GM21528 (cell line): Measurements from ENCODE around the gene MACROD1.

ENCODE experiments used
- ATAC-seq: cut with Tn5 transposase; IDR thresholded peaks from one replicate; pipeline ENCODE4 v1.9.1; 2021; ENCODE audit warnings: mild to moderate bottlenecking, moderate library complexity; ENCODE audit not compliant: unreplicated experiment, low FRiP score

MACROD1 gene

DNA sequence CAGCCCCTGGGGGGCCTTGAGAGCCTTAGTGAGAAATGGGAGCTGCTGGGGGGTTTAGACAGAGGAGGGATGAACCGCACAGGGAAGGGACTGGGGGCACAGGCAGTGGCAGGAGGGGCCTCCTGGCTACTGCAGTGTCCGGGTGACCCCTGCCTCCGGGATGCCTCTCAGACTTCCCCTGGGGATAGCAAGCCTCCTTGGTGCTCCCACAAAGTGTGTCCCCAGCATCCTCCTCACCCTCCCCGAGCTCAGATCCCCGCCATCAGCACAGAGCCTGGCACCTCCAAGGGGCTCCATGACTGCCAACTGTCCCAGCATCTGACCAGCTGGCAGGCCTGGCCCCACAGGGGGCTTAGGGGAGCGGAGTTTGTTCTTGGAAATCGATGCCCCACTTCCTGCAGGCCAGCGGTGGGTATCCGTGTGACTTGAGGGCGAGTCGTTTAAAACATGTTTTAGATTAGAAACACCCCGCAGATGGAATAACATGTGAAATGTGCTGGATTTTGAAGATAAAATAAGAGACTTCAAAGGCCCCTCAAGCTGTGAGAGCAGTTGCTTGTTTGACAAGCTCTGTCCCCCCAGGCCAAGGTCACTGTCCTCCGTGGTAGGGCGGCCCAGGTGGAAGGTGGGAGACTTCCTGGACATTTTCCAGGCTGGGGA, 143.7 kb downstream of the MACROD1 start:
- ATAC-seq = no peak

DNA sequence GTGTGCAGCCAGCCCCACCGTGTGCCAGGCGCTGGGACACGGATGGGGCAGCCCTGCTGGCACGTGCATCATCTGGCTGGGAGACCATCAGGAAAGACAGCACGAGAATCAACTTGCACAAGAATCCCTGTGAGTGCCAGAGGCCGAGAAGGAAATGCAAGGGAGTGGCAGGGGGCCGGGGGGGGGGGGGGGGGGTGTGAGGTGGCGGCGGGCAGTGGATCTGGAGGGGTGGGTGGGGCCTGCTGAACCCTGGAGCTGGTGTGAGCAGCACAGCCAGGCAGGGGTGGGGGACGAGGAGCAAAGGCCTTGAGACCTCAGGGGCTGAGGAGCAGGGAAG, 144.2 kb downstream of the MACROD1 start:
- ATAC-seq = no peak

DNA sequence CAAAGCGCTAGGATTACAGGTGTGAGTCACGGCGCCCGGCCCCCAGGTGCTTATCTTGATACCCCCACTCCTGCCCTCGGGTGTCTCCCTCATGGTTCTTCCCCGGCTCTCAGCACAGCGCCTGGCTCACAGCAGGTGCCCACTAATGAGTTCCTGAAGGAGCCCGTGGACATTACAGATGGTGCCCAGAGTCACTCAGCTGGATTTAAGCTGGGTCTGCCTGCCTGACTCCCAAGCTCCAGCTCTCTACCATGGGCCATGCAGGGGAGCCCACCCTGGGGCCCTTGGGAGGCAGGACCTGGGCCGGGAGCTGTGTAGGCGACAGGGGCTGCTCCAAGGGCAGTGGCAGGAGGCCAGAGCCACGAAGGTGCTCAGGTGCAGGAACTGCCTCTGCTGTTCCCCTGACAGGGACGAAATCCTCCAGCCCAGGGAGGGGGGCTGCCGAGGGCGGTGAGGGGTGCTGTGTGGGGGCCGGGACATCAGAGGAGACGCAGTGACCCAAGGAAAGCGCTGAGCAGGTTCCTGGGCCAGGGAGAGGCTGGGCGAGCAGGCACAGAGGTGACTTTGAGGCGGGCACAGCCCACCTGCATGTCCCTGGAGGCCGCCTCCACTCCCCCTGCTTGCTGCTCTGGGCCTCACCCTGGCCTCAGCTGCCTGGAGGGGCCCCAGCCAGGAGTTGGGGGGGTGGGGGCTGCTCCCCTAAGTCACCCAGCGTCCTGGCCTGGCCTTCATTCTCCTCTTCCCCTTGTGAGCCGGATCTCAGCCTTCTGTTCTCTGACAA, 144.7 kb downstream of the MACROD1 start:
- no peak for ATAC-seq

DNA sequence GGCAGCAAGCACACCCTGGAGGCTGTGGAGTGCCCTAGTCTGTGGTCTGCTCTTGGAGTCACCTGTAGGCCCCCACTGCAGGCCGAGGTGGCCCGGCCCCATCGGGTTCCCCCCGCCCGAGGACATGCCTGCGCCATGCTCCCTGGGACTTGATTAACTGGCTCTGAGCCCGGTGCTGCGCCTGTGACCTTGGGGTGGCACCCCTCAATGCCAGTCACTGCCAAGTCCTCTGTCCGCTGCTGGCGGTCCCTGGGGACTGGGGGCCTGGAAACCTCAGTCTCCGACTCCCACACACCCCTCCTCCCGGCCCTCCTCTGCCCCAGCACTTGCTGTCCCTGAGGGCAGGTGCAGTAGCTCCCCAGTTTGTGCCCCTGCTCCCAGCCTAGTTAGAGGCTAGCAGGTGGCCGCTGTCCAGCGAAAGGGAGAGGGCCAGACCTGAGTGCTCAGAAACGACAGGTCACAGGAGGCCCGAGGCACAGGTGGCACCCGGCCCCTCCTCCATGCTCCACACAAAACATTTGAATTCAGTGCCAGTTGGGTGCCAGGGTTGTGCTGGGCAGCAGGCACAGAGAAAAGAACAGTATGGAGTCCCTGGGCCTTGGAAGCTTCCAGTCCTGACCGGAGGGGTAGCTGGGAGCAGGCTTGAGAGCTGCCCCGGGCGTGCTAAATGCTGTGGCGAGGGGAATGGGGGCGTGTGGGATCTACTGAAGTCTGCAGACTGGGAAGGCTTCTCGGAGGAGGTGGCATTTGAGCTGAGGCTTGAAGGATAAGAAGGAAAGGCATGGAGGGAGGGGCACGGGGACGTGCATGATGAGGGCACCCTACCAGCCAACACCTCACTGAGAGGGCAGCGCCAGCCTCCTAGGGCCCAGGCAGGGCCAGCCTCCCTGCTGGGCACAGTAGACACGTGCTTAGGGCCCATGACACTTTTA, 146.5 kb downstream of the MACROD1 start:
- ATAC-seq = no peak

DNA sequence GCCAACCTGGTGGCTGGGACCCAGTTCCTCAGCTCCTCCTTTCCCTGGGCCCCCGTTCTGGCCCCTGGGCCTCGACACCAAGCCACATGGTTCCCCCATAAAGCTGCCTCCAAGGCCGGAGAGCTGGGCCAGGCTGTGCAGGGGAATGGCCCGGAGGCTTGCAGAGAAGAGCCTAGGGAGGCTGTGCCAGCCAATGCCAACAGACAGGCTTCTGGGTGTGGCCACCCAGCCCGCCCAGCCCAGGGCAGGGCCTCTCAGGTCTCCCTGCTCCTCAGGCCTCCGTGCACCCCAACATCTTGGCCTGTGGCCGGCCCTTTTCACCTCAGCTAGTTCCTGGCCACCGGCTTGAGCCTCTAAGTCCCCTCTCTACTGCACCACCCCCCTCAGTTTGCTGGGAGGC, 147.6 kb downstream of the MACROD1 start:
- ATAC-seq = no peak

DNA sequence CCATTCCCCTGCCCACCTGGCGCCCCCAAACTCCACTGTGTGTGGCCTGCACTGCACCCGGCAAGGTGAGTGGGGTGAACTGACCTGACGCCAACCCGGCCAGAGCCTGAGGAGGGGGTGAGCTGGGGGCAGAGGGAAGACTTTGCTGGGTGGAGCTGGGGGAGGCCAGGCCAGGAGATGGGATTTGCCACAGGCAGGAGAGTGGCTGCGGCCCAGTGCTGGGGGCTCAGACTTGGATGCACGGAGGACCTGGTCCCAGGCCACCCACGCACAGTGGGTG, 148.0 kb downstream of the MACROD1 start:
- no peak for ATAC-seq

DNA sequence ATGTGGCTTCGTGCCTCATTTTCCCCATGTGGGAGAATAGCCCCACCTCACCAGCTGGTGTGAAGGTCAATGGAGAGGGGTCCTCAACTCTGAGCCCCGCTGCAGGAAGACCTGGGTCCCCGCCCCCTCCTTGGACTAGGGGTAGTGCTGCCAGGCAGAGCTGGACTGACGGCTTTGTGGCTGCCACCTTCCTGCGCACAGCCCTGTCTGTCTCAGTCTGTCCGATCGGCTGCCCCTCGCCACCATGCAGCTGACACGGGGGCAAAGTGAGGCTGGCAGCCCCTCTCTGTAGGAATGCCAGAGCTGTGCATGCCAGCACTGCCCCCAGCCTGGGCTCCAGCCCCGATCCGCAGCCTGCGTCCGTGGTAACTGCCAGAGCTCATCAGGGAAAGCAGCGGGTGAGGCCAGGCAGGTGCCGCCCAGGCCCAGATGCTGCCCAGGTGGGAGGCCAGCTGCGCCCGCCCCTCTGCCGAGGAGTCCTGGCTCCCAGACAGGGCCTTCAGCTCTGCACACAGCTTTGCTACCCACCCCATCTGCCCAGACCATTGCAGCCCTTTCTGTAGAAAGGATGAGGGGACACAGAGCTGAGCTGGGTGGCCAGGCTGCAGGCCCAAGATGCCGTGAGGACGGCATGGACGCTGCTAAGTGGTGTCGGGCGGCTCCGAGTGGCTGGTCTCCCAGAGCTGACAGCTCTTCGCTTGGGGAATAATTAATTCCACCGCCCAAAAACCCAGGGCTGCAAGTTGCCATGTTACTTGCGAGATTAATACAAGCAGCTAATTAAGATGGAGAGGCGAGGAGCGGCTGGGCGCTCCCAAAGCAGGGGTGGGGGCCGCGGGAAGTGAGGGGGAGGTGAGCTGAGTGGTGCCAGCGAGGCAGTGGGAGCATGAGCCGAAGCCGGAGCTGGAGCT, 149.7 kb downstream of the MACROD1 start:
- ATAC-seq = no peak

DNA sequence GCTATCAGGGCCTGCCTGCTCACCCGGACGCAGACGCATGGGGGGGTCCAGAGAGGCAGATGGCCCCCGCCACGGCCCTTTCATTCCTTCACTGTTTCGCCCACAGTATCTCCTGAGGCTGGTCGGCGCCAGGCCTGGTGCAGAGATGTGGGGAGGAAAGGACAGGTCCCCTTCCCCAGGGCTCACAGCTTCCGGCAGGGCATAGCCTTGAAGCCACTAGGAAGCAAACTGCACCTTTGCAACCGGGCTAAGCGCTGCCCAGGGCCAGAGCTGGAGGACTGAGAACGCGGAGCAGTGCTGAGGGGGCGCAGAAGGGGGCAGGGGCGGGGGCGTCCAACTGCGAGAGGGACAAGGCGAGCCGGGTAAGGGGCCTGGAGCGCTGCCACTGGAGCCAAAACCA, 150.4 kb downstream of the MACROD1 start:
- ATAC-seq = no peak

DNA sequence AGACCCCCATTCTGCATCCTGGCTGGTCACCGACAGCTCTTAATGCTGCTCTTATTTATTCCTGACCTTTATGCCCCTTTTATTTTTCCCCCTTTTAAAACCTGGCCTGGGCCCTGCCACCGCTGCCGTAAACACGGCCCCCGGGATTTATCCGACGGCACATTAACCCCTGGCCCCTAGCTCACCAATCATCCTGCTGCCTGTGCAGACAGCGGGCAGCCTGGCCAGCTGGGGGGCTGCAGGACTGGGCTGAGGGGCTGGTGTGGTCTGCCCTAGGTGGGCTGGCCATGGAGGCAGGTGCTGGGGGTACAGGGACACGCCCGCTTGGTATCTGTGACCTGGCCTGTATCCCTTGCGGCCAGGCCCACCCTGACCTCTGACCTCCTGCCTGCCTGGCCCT, 151.6 kb downstream of the MACROD1 start:
- no peak for ATAC-seq

DNA sequence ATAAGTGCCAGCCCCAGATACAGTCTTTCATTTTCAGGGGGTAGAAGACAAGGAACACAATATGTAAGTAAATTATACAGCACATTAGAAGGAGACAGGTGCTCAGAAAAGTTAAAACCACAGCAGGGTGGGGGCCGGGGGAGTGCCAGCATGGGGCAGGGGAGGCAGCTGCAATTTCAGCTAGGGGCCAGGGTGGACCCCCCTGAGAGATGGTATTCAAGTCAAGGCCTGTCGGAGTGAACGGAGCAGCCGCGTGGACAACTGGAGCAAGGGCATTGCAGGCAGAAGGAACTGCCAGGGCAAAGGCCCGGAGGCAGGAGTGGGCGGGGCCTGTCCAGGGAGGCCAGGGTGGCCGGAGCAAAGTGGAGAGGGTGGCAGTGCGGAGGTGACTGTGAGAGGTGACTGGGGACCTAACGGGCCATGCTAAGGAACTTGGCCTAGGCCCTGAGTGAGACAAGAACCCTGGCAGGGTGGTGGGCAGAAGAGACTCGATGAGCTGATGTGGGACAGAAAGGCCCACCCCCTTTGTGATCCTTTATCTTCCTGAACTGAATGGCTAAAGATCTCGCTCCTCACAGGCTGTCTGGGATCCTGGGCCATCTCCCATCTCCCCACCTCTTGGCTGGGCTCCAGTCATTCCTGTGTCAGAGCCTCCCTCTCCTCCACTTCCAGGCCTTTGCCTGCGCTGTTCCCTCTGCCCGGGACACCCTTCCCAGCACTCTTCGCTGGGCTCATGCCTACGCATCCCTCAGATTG, 152.6 kb downstream of the MACROD1 start:
- ATAC-seq = no peak

DNA sequence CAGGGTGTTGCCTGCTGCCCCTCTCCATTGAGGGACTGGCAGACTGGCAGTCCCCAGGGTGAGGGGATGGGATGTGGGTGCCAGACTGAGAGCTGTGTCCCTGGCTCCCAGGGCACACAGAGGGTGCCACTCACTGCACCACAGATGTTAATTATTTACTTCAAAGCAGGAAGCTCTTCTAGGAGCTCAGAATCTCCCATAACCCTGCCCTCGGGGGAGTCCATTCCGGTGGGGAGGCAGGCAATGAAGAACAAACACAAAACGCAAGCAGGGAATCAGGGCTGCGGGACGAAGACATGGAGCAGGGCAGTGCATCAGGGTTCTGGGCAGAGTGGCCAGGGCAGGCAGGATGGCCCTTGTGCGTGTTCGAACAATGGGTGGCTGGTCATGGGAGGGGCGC, 154.5 kb downstream of the MACROD1 start:
- no peak for ATAC-seq

DNA sequence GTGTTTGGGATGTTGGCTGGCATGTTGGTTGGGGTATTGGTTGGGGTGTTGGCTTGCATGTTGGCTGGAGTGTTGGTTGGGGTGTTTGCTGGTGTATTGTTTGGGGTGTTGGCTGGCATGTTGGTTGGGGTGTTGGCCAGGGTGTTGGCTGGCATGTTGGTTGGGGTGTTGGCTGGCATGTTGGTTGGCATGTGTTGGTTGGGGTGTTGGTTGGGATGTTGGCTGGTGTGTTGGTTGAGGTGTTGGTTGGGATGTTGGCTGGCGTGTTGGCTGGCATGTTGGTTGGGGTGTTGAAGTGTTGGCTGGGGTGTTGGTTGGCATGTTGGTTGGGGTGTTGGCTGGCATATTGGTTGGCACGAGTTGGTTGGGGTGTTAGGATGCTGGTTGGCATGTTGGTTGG, 155.1 kb downstream of the MACROD1 start:
- no peak for ATAC-seq

DNA sequence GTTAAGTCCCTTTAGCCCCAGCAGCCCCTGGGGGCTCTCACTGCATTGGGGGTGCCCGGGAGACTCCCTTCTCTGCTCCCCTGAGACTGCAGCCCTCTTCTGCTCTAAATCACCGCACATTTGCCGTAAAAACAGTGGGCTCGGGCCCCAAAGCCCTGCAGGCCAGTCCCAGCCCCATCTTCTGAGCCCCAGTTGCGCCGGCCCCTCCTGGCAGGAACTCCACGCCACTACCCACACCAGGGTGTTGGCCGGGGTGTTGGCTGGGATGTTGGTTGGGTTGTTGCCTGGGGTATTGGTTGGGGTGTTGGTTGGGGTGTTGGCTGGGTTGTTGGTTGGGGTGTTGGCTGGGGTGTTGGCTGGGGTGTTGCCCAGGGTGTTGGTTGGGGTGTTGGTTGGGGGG, 156.2 kb downstream of the MACROD1 start:
- ATAC-seq = no peak

DNA sequence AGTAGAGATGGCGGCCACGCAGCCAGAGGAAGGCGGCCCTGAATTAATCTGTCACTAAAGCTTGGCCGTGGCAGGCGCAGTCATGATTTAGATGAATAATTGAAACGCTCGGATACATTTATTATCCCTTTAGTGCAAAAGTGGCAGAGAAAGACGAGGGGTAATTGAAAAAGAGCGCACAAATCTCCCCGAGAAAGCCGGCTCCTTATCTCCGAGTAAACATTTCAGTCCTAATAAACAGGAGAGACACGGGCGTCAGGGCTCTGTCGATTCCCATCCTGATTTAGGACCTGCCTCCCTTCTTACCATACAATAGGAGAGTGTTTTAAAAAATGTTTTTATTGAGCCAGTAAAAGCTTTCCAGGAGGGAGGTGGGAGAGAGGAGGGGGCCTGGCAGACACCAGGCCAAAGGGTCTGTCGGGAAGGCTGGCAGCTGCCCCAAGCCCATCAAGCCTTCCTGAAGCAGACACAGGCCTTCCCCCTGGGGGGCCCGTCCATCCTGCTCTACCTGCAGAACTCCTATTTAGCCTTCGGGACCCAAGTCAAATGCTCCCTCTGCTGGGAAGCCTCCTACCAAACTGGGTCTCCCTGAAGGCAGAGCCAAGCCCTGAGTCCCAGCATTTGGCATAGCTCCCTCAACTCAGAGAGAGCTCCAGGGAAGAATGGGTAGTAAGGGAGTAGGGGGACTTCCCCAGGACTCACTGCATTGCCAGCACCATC, 156.8 kb downstream of the MACROD1 start:
- no peak for ATAC-seq

DNA sequence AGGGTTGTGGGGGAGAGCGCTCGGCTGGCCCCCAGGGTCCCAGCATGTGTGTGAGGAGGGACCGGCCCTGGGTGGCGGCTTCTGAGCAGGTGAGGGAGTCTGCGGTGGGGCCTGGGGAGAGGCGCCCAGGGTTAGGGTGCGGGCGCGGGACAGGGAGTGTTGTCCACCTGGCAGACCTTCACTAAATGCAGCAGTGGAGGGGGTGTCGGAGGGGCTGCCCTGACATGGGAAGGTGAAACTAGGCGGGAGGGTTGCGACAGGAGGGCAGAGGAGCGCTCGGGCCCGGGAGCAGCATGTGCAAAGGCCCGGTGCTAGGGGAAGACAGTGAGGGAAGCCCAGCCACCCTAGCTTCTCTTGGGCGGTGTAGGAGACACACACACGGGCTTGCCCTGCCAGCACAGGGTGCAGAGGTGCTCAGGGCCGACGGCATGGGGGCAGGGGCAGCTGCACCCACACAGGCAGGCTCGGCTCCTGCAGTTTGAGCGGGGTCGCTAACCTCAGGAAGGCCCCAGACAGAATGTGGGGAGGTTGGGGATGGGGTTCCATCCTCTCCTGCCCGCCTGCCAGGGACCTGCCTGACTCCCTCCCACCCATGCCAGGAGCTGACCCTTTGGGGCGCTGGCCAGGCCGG, 157.5 kb downstream of the MACROD1 start:
- no peak for ATAC-seq

DNA sequence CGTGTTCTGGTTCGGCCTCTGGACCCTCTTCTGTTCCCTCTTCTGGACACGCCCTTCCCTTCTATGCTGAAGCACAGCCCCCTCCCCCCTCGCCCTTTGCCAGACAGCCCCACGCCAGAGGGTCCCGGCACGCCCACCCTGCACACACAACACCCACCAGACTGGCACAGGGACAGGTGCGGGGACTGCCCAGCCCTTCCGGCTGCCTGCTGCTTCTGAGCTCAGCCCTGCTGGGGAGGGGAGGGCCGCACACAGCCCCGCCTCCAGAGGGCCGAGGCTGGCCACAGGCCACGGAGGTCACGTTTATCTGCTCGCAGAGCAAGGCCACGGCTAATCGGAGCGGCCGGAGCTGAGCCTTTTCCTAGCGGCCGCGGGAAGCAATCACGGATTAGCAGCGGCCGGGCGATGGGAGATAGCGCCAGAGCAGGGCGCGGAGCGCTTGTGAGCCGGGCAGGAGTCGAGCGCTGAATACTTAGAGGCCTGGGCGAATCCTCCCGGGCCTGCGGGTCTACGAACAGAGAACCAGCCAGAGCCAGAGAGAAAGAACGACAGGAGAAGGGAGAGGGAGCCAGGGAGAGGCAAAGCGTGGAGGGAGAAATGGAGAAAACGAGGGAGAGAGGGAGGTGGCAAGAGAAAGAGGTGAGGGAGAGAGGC, 158.2 kb downstream of the MACROD1 start:
- ATAC-seq = no peak

DNA sequence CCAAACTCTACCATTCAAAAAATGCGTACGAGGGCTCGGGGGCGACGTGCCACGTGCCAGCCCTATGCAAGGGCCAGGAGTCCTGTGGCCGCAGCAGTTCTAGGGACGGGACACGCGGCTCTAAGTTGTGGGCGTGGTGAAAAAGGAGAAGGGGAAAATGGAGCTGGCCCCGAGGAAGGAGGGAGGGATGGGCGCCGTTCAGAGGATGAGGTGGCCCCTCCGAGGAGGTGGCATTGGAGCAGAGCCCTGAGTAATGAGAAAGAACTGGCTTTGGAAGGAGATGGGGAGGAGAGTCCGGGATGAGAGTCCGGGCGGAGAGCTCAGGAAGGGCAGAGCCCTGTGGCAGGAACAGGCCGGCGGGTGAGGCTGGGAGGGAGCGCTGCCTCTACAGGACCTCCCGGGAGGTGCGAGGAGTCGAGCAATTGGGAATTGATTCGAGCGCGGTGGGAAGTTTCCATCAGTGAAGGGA, 158.7 kb downstream of the MACROD1 start:
- ATAC-seq = no peak

DNA sequence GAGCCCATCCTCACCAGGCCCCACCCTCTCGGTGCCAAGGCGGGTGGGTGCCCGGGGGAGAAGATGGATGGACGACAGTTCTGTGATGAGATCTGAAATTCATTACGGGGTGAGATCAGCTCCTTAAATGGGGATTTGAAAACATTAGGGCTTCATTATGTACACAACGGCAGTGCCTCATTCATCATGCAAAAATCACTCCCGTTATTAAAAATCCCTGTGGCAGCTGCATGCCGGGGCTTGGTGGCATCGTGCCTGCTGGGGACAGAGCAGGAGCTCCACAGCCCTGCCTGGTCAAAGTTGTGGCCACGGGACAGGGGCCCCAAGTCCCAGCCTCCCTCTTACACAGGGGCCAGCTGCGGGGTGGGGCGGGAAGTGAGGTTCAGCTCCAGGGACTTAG, 159.5 kb downstream of the MACROD1 start:
- no peak for ATAC-seq
